ENCODE results near the gene PPP6R2.

- TF ChIP-seq GATA3 (IDR thresholded peaks at IDR 0.05; ENCODE audit: low read depth, low read length) (no peak), GATA2 (IDR thresholded peaks at IDR 0.05; ENCODE audit: low read depth, low read length) (no peak)
Measured at GRCh38 chr22:50471197-50471847, 128.2 kb downstream of the PPP6R2 start.

Measured in SH-SY5Y (cell line).